ENCODE measurements around the gene SIRT3.

Gene SIRT3

DNA sequence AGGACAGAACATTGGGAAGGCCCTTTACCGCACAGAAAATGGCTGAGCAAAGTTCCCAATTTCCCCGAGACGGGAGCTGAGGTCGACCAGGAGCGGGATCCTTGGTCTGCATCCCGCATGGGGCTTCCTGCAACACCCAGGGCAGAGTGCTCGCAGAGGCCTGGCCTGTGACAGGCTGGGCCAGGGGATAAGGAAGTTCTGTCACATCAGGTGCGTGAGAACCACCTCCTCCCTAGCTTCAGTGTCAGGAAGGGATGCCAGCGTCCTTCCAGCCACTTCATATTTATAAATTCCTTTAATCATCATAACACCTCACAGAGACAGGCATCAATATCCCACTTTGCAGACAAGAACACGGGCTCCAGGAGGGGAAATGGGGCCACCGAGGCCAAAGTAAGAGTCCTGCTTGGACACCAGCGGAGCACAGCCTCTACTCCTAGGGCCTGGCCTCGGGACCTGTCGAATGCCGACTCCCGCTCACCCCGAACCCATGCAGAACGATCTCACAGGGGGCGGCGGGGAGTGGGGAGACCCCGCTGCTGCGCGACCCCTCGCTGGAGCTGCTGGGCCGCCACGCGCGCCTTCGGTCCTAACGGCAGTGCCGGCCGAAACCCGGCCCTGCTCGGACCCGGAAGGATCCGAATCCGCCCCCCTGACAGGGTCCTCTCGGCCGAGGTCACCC, 29.5 kb downstream of the SIRT3 start:
- Histone ChIP-seq H3K9me2 (replicated peaks; ENCODE audit: insufficient read depth, low read length) (no peaks in the 10 kb centered on the region), H3K36me3 (ENCODE audit: low read length) (no peaks in the 10 kb centered on the region)

DNA sequence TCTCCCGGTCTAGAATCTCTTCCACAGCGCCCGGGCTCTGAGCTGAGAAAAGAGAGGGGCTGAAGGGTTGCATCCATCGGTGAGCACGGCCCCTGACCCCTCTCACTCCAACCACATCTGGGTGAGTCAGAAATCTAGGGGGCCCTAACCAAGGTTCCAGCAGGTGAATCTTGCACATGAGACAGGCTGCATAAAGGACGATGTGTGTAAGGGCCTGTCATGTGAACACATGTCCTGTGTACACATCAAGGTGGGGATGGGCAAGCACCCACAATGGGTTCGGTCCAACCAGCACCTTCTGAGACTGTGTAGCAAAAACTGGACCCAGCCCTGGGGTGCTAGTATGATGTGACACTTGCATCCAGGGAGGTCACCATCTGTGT, 30.1 kb downstream of the SIRT3 start:
- H4K20me1 ChIP-seq (ENCODE audit: low read depth, low read length): no peaks in the 10 kb centered on the region; the same call in 1 of the 2 replicates
- peak overlapping the region; percentile 80 for H3K9ac ChIP-seq (ENCODE audit: low read length)
- H3F3A ChIP-seq (ENCODE audit: insufficient read depth): peaks cover 9% of the 10 kb centered on the region
- H3K27me3 ChIP-seq (ENCODE audit: low read length): no peaks in the 10 kb centered on the region
- TF ChIP-seq EZH2phosphoT487 (conservative IDR thresholded peaks at IDR 0.05; ENCODE audit: low read length) (no peak), CTCF (IDR thresholded peaks at IDR 0.05; ENCODE audit: insufficient read depth, low read length, poor library complexity, severe bottlenecking) (no peak)
- H3K9me3 ChIP-seq (ENCODE audit: insufficient read depth, low read length): no peaks in the 10 kb centered on the region
- peaks cover 30% of the 10 kb centered on the region for H3K79me2 ChIP-seq (ENCODE audit: insufficient read depth, low read length)
- H3K27ac ChIP-seq (ENCODE audit: low read depth, low read length): no peak overlapping the region
- H3K4me3 ChIP-seq (ENCODE audit: insufficient read depth, low read length, poor library complexity, severe bottlenecking): peak overlapping the region; percentile 65
- no peaks in the 10 kb centered on the region for H3K9me2 ChIP-seq (replicated peaks; ENCODE audit: insufficient read depth, low read length)
- H3K36me3 ChIP-seq (ENCODE audit: low read length): no peaks in the 10 kb centered on the region
- H3K4me2 ChIP-seq (ENCODE audit: low read depth, low read length, poor library complexity, severe bottlenecking): peak overlapping the region; percentile 75
- no peak overlapping the region for H2AFZ ChIP-seq (ENCODE audit: low read depth, low read length, severe bottlenecking)

More for the DNA sequence above, 29.5 kb downstream of the SIRT3 start:
- Histone ChIP-seq H3K79me2 (ENCODE audit: insufficient read depth, low read length) (peaks cover 30% of the 10 kb centered on the region), H3K4me2 (ENCODE audit: low read depth, low read length, poor library complexity, severe bottlenecking) (peak overlapping the region; percentile 75), H3K4me3 (ENCODE audit: insufficient read depth, low read length, poor library complexity, severe bottlenecking) (peak overlapping the region; percentile 65), H3K27me3 (ENCODE audit: low read length) (no peaks in the 10 kb centered on the region), H3F3A (ENCODE audit: insufficient read depth) (peaks cover 9% of the 10 kb centered on the region), H4K20me1 (ENCODE audit: low read depth, low read length) (no peaks in the 10 kb centered on the region; the same call in 1 of the 2 replicates), H3K9ac (ENCODE audit: low read length) (peak overlapping the region; percentile 80), H3K27ac (ENCODE audit: low read depth, low read length) (peak overlapping the region; percentile 30), H2AFZ (ENCODE audit: low read depth, low read length, severe bottlenecking) (peak overlapping the region; percentile 1), H3K9me3 (ENCODE audit: insufficient read depth, low read length) (no peaks in the 10 kb centered on the region)
- TF ChIP-seq CTCF (IDR thresholded peaks at IDR 0.05; ENCODE audit: insufficient read depth, low read length, poor library complexity, severe bottlenecking): no peak
- TF ChIP-seq EZH2phosphoT487 (conservative IDR thresholded peaks at IDR 0.05; ENCODE audit: low read length): no peak

GRCh38 chr11:205221-206001, 30.7 kb downstream of the SIRT3 start:
- Histone ChIP-seq H3K9ac (ENCODE audit: low read length) (0 out of 2 replicates have a peak overlapping the region, but pooled peaks have one; percentile 80), H3K4me2 (ENCODE audit: low read depth, low read length, poor library complexity, severe bottlenecking) (peak overlapping the region; percentile 75), H2AFZ (ENCODE audit: low read depth, low read length, severe bottlenecking) (no peak overlapping the region), H3K4me3 (ENCODE audit: insufficient read depth, low read length, poor library complexity, severe bottlenecking) (no peak overlapping the region), H3K27ac (ENCODE audit: low read depth, low read length) (no peak overlapping the region), H3K36me3 (ENCODE audit: low read length) (no peaks in the 10 kb centered on the region), H3F3A (ENCODE audit: insufficient read depth) (peaks cover 9% of the 10 kb centered on the region), H3K9me2 (replicated peaks; ENCODE audit: insufficient read depth, low read length) (no peaks in the 10 kb centered on the region), H3K27me3 (ENCODE audit: low read length) (no peaks in the 10 kb centered on the region), H4K20me1 (ENCODE audit: low read depth, low read length) (no peaks in the 10 kb centered on the region; the same call in 1 of the 2 replicates), H3K79me2 (ENCODE audit: insufficient read depth, low read length) (peaks cover 28% of the 10 kb centered on the region), H3K9me3 (ENCODE audit: insufficient read depth, low read length) (no peaks in the 10 kb centered on the region)
- TF ChIP-seq EZH2phosphoT487 (conservative IDR thresholded peaks at IDR 0.05; ENCODE audit: low read length) (no peak), CTCF (IDR thresholded peaks at IDR 0.05; ENCODE audit: insufficient read depth, low read length, poor library complexity, severe bottlenecking) (no peak)

Measured in SU-DHL-6 (cell line).